Activated CD8-positive, alpha-beta memory T cell treated with anti-CD3 and anti-CD28 coated beads, Interleukin-2, amount 50 U/mL, for 48 hours (primary cell): ENCODE measurements around the gene NOX4.

Source experiments
- DNase-seq: peaks from one replicate; pipeline ENCODE4 v3.0.0-alpha.2; 2020

NOX4 gene

GRCh38 chr11:89490981-89491690 is at the start of gene NOX4:
TSS of gene NOX4 (minus strand) at chr11:89491375. CDS start at chr11:89491246, 129 bp downstream.
- DNase-seq = no peak

GRCh38 chr11:89540826-89541225 is 49.7 kb upstream of the NOX4 start:
- DNase-seq = no peak

- no peak for DNase-seq
Measured at GRCh38 chr11:89537936-89538335, 46.8 kb upstream of the NOX4 start.

- no peak for DNase-seq
Measured at GRCh38 chr11:89536926-89537325, 45.8 kb upstream of the NOX4 start.

- DNase-seq = no peak
Measured at GRCh38 chr11:89535221-89535620, 44.0 kb upstream of the NOX4 start.

GRCh38 chr11:89529626-89530380 is 38.6 kb upstream of the NOX4 start:
- no peak for DNase-seq

GRCh38 chr11:89521792-89522191 is 30.6 kb upstream of the NOX4 start:
- DNase-seq = no peak

GRCh38 chr11:89521294-89521693 is 30.1 kb upstream of the NOX4 start:
- DNase-seq = no peak

GRCh38 chr11:89516496-89516895 is 25.3 kb upstream of the NOX4 start:
- DNase-seq = no peak

GRCh38 chr11:89508544-89508943 is 17.4 kb upstream of the NOX4 start:
- DNase-seq = no peak

- no peak for DNase-seq
Measured at GRCh38 chr11:89504270-89504669, 13.1 kb upstream of the NOX4 start.

GRCh38 chr11:89503422-89503821 is 12.2 kb upstream of the NOX4 start:
- no peak for DNase-seq

- DNase-seq = no peak
Measured at GRCh38 chr11:89502301-89502700, 11.1 kb upstream of the NOX4 start.

GRCh38 chr11:89500336-89500735 is 9.2 kb upstream of the NOX4 start:
- no peak for DNase-seq

- DNase-seq = no peak
Measured at GRCh38 chr11:89498845-89499448, 7.8 kb upstream of the NOX4 start.

GRCh38 chr11:89495951-89496350 is 4.8 kb upstream of the NOX4 start:
- no peak for DNase-seq

GRCh38 chr11:89493431-89493830 is 2.3 kb upstream of the NOX4 start:
- DNase-seq = no peak

GRCh38 chr11:89490602-89490980 is 584 bp downstream of the NOX4 start:
- no peak for DNase-seq

GRCh38 chr11:89489930-89490329 is 1.2 kb downstream of the NOX4 start:
- no peak for DNase-seq

- no peak for DNase-seq
Measured at GRCh38 chr11:89487016-89487415, 4.2 kb downstream of the NOX4 start.

GRCh38 chr11:89484896-89485295 is 6.3 kb downstream of the NOX4 start:
- DNase-seq = no peak

GRCh38 chr11:89477175-89477574 is 14.0 kb downstream of the NOX4 start:
- no peak for DNase-seq

- DNase-seq = no peak
Measured at GRCh38 chr11:89463266-89463780, 27.9 kb downstream of the NOX4 start.

GRCh38 chr11:89458716-89459115 is 32.5 kb downstream of the NOX4 start:
- DNase-seq = no peak
